ENCODE results near the gene INSM1.

Gene INSM1

DNA sequence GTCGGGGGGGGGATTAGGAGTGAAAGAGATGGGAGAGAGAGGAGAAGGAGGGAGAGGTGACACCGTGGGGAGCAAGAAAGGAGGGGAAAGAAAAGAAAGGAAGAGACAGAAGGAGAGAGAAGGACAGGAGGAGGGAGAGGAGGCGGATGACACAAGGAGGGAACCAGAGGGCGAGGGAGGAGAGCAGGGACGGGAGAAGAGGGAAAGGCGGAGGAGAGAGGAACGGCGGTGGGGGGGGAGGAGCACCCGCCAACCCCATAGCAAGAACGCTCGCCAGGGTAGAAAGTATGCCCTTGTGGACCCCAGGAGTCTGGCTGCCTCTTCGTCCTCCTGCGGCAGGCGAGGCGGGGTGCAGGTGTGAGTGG, 4.5 kb upstream of the INSM1 start:
- DNase-seq, result no peak

DNA sequence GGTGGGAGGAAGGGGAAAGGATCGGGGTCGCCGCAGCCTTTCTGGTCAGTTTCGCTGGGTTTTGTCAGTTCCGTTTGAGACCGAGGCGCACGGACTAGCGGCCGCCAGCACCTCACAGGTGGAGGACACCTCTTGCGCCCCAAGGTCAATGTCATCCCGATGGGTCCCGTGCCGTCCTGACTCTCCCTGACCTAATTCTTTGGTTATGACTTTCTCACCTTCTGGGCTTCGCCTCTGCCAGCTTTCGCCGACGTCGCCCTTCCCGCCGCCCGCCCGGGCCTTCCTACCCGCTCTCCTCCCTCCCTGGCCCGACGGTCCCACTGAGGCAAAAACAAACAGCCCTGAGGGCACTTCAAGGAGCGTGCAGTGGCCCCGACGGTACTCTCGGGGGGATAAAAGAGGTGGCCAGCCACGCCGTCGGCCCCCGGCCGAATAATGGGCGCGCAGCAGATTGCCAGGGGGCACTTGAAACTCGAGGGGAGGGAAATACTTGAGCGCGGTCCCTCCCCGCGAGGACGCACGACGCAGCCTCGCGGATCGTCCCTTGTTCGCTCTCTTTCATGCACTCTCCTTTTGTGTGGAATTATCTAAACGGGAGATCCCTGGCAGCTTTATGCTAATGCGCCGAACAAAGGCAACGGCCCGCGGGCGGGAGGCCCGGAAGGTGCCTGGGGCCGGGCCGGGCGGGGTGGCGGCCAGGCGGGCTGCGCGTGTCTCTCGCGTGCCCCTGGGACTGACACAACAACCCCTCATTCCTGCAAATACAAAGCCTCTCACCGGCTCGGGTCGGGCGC, 3.9 kb upstream of the INSM1 start:
- DNase-seq, result no peak

DNA sequence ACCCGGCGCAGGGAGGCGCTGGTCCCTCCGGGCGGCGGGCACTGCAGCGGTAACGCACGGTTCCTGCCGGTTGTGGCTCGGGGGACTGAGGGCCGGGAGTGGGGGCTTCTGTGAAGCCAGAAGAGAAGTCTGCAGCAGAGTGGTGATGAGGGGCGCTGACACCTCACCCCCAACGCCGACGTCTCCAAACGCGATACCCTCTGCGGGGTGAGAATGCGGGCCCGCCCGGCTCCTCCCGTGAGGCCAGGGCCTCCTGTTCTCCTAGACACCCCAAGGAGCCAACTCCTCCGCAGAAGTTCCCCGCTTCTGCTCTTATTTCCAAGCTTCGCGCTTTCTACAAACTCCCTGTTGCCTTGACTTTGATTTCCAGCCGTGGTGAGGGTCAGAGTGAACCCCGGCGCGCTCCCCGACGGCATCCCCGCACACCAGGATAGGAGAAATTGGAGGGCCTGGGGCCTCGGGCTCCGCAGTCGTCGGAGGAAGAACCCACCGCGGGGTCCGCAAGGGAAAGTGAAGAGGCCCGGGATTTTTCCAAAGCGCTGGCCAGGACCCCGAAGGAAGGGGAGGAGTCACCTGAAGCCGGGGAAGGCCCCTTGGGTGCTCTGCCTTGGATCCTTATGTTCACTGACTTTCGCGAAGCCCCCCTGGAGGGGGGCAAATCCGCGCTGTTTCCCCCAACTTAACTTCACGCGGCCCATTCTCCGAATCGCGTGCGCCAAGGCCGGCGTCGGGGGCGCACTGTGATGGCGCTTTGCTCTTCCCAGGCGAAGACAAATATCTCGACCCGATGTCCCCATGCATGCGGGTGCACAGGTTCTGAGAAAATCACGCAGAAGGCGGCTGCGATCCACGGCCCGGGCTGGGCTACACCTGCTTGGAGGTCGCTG, 3.1 kb upstream of the INSM1 start:
- DNase-seq, result no peak

DNA sequence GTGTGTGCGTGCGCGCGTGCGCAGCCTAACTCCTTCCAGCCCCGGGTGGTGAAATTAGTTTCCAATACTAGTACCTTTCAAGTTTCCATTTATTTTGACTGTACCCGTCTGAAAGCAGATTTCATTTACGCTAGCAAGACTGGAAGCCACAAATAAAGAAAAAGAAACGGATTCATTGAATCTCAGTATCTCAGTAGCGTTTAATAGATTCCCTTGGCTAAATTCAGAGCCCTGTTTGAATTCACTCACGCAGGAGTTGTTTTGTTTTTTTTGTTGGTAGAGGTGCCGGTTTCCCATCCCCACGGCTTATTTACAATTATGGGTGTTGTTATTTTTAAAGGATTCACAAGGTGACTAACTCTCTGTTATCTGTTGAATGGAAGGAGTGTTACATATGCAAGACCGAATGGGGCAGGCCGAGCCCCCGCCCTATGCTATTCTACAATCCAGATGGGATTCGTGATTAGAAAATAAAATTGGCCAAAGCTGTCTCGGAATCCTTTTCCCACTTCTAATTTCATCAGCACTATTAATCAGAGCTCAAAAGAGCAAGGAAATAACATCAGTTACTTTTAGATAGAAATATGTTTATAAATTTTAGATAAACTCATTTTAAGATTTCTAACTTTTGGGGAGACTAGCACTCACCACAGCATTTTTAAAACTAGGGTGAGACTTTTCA, 2.3 kb upstream of the INSM1 start:
- no peak for DNase-seq

DNA sequence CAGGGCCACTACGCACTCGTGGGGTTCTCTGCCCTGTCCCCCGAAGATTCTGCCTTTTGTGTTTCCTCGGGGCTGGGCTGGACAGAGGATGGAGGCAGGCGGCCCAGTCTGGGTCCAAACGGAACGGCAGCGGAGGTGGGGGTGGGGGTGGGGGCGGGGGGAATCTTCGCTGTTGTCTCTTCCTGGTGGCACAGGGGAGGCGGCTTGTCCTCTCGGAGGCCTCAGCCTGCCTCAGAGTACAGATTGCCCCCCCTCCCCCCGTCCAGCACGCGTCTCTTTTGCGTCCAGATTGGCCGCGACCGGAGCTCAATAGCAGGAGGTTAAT, 1.4 kb upstream of the INSM1 start:
- no peak for DNase-seq

GRCh38 chr20:20366876-20367574, 879 bp upstream of the INSM1 start:
- DNase-seq, result no peak

GRCh38 chr20:20368418-20369249, 730 bp downstream of the INSM1 start:
- no peak for DNase-seq

GRCh38 chr20:20369250-20370093, 1.6 kb downstream of the INSM1 start:
- no peak for DNase-seq

DNA sequence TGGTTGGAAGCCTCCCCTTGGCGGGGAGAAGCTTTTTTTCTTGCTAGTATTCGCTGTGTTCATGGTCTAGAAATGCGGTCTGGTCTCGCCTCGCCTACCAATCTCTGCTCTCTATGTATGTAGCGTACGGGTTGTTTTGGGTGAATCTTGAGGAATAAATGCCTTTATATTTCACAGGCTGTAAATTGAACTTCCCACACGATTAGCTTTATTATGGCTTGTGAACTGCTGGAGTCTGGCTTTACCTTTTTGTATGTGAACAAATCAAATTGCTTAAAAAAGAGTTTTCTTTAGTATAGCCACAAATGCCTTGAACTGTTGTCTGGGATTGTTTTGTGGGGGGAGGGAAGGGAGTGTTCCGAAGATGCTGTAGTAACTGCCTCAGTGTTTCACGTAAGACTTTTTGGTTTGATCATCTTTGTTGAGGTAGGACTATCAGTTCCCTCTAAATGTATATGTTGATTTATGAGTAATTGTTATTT, 2.2 kb downstream of the INSM1 start:
- DNase-seq, result no peak

DNA sequence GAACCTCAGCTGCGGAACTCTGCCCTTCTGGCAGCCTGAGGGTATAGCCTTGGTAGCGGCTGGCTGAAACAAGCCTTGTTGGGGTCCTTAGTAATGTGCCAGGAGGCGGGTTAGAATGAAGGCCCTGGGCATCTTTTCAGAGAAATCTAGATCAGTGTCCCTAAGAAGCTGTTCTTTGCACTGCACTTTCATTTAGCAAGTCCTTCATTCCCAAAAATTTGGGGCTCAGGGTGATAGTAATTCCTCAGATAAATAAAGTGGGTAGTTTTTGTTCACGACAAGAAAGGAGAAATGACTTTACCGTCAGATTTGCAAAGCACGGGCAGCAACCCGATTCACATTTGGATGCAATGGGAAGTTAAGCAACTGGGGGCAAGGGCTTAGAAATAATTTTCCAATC, 3.2 kb downstream of the INSM1 start:
- DNase-seq, result no peak

GRCh38 chr20:20371681-20372080, 3.8 kb downstream of the INSM1 start:
- DNase-seq, result no peak

- no peak for DNase-seq
Measured at GRCh38 chr20:20373091-20373571, 5.2 kb downstream of the INSM1 start.

DNA sequence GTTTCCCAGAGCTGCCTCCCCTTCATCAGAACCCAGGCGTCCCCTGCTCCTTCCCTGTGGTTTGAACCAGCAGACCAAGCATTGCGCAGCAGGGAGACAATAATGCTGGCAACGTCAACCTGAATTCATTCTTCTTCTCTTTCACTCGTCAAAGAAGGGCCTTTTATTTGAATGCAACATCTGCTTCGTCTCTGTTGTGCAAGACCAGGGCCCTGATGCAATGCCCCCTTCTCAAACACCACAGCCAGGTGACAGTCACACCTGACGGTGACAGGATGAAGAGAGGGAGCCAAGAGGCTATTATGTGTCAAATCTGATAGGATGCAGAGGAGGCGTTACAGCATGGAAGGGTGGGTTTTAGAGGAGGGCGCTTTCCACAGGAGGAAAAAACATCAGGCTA, 8.0 kb downstream of the INSM1 start:
- no peak for DNase-seq

DNA sequence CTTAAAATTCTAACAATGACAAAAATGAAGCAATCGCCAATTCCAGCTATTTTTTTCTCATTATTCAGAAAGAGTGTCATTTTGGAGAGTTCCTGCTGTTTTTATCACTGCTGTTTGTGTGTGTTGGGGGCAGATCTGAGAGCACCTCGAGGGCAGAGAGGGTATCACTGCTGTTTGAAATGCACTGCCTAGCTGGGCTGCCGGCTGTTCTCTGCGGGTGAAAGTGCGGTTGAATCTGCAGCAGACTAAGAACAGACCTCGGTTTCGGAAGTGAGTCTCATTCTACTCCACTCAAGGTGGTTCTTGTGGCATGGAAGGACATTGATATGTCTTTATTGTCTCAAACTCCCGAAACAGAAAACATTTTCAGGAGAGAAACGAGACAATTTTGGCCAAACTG, 18.3 kb downstream of the INSM1 start:
- DNase-seq, result no peak

DNA sequence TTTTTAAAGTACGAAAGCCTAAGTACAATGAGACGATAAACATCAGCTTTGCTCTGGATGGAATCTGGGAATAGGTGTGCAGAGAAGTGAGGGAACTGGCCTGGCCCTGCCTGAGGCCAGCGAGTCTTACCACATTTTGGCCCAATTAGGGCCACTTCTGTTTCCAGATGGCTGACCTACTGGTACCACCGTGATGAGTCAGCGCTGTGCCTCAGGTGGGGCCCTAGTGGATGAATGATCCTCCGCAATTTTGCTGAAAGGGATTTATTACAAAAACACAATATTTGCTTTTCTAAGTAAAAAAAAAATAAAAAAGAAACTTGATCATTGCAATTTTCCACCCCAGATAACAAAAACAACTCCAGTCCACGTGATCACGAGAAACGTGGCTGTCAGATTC, 22.5 kb downstream of the INSM1 start:
- DNase-seq, result no peak

GRCh38 chr20:20391115-20391514, 23.2 kb downstream of the INSM1 start:
- no peak for DNase-seq

GRCh38 chr20:20391766-20392165, 23.9 kb downstream of the INSM1 start:
- no peak for DNase-seq

DNA sequence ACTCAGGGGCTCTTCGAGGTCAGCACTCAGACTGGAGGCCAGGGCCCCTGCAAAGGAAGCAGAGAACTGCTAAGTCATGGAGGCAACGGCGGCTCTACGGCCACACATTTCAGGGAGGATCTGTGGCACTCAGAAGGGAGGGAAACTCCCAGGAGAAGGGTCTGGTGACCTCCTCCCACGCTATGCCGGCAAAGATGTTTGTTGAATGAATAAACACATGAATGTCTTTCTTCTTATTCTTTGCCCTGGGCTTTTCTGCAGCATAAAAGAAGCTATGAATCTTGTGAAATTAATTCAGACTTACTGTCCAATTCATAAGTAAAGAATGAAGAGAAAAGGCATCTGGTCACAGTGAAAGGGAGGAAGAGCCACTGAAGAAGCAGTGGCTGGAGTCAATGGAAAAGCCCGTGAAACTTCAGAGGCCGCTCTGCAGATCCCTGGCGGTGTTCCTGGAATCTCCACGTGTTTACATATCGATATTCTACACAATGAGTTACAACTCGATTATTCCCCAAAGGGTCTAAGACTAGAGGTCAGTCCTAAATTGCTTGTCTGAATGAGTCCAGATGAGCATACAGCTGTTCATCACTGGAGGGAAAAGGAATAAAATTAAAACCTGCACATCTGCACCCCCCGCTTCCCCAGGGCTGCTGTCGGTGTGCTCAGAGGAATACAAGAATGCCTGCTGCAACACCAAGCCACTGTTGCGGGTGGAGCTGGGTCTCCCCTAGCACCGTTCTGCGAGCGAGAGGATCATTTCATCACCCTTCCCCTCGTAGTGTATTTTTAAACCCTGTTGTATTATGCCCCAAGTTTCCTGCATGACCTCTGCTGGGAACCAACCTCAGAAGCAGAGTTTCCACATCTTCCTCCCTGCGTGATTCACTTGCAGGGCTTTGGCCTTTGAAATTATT, 25.6 kb downstream of the INSM1 start:
- DNase-seq, result no peak

- no peak for DNase-seq
Measured at GRCh38 chr20:20395087-20395486, 27.2 kb downstream of the INSM1 start.

Data from kidney glomerular epithelial cell (primary cell).